A549 treated with Mapracorat at 1 μM for 4 hours (cell line): ENCODE measurements around the gene DSC2. TPM values are rescaled to one million over a fixed set of nuclear protein-coding genes. Genes with fewer than 3 reads are reported as not detected.

ENCODE experiments used
- total RNA-seq: library from RNA; stranded (reverse); fragments of 200-300 nt; extraction: Qiagen RNA extraction; gene quantifications from 5 replicates; pipeline ENCODE4 v1.2.3, GENCODE V29; 2022

DSC2 gene
- total RNA-seq: 0.75 to 1.2 TPM (median 1.0 TPM) in 5 replicates

DNA sequence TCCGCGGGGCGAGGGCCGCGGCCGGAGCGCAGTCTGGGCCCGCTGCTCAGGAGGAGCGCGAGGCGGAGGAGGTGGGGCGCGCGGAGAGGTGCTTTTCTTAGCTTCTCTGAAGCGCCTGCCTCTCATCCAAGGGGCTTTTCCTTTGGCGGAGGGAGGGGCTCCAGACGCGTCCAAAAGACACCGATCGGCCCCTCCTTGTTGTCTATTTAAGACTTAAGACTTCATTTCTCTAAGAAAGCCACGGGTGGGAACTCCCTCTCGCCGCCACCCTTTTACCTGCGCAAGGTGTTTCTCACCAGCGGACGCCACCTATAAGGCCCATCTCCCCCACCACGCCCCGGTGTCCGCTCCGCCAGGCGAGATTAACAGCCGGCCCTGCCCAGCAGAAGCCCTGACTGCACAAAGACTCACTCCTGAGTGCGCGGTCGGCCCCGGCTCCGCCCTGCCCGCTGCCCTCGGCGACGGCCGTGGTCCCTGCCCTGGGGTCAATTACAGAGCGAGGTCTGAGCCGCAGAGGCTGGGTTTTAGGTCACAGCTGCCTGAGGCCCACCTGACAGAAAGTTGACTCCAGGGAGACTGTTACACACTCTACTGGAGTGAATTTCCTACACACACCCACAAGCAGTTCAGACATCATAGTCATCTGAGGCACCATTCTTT, at the start of gene DSC2:
DSC2 (minus strand) TSS at position 397 of the 660 bp plus-strand sequence. CDS start 450 bp downstream, outside the sequence.

DNA sequence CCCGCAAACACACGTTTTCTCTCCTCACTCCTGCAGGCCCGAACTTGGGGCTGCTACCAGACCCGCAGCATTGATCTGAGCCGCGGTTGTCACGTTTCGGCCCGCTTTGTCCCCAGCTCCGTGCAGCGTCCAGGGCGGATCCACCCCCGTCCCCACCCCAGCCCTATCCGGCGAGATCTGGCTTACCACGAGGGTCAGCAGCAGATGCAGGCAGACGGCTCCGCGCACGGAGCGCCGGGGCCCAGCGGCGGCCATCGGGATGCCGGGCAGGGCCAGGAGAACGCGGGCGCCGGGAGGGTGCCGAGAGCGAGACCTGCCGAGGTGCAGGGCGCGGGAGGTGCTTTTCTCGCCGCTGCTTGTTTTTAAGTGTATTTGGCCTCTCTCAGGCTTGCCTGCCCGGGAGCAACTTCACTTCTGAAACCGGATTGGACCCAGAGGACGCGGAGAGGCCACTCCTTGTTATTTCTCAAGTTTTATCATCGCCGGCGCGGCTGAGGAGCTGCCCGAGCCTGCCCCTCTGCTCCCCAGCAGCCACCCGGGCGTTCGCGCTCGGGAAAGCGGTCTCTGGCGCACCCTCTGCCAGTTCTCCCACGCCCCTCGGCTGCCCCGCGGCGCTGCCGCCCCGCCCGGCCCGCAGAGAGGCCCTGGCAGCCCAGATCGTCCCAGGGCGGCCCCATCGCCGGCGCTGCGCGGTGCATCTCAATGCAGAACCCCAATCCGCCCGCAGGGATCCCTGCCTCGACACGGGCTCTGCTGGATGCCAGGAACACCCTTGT, 59.6 kb downstream of the DSC2 start, which contains the start of gene DSC3:
DSC3 (minus strand) TSS at position 337 of the 776 bp plus-strand sequence; CDS start at position 255, 82 bp downstream.

Other genes with a start within 250 kb of the DSC2 start
- gene DSC3, start 59.7 kb downstream of the DSC2 start, total RNA-seq: 0.99 to 1.6 TPM (median 1.3 TPM) in 5 replicates
- gene DSC1, start 60.4 kb upstream of the DSC2 start, total RNA-seq: not detected in 5 replicates
- not detected in 5 replicates for gene DSG1, start 215.7 kb upstream of the DSC2 start, total RNA-seq